Body of pancreas (tissue), 4 donors: ENCODE data around the gene COL6A1.

Experiments
- CTCF ChIP-seq, 7 experiments: fragments of 450-650 bp in 4 of 7; fragments of 200-600 bp in 3 of 7; sonication (generic) in 3 of 7; IDR thresholded peaks; one replicate each; pipeline ENCODE4 v1.5.1; 2016 to 2019; ENCODE audit warnings: antibody characterized with exemption in 7 of 7
- POLR2A ChIP-seq, 3 donors: fragments of 450-650 bp; IDR thresholded peaks; one replicate each; pipeline ENCODE4 v1.6.1; 2016; ENCODE audit warnings: antibody characterized with exemption in 3 of 3, mild to moderate bottlenecking in 2 of 3

GRCh38 chr21:46002841-46003574 is 21.4 kb downstream of the COL6A1 start:
- TF ChIP-seq CTCF (IDR thresholded peaks at IDR 0.05) (no peak), POLR2A (IDR thresholded peaks at IDR 0.05) (no peak)
